Esophagus mucosa (tissue), 1 donor: Measurements from ENCODE around the gene DLL1. TPM values are rescaled to one million over a fixed set of nuclear protein-coding genes. Genes with fewer than 3 reads are reported as not detected.
A peak's percentile ranks its signal among the peaks of the same experiment; 100 is the strongest.

Source experiments
- ATAC-seq: fragments of 200-7000 bp; cut with Tn5 transposase; one replicate; pipeline ENCODE4 v1.9.1; 2020
- total RNA-seq: library from RNA; stranded (reverse); gene quantifications from one replicate; pipeline ENCODE4 v1.2.4, GENCODE V29; 2023
- donor health status: DM: yes; HTN: yes; CAD: no.

The DLL1 gene
- total RNA-seq, 1 donor from 2014 or later = 10.4 TPM

GRCh38 chr6:170294813-170295509 is 4.1 kb upstream of the DLL1 start:
- no peak for ATAC-seq

GRCh38 chr6:170294298-170294730 is 3.4 kb upstream of the DLL1 start:
- ATAC-seq = no peak

- ATAC-seq = no peak
These were observed 2.7 kb upstream of the DLL1 start for GRCh38 chr6:170293341-170294231.

- ATAC-seq = no peak
These were observed 1.7 kb upstream of the DLL1 start for GRCh38 chr6:170292407-170293158.

- ATAC-seq = no peak
These were observed 1.2 kb upstream of the DLL1 start for GRCh38 chr6:170292111-170292406.

- peak; percentile 31 for ATAC-seq
These were observed 613 bp upstream of the DLL1 start for GRCh38 chr6:170291271-170292110.

- no peak for ATAC-seq
These were observed 955 bp downstream of the DLL1 start for GRCh38 chr6:170289951-170290295.

GRCh38 chr6:170289180-170289931 is 1.5 kb downstream of the DLL1 start:
- peak; percentile 2 for ATAC-seq

GRCh38 chr6:170288852-170289179 is 2.1 kb downstream of the DLL1 start:
- no peak for ATAC-seq

GRCh38 chr6:170288091-170288631 is 2.7 kb downstream of the DLL1 start:
- ATAC-seq = no peak

- no peak for ATAC-seq
These were observed 3.5 kb downstream of the DLL1 start for GRCh38 chr6:170287371-170287876.

GRCh38 chr6:170286934-170287265 is 4.0 kb downstream of the DLL1 start:
- ATAC-seq = no peak

GRCh38 chr6:170286246-170286933 is 4.5 kb downstream of the DLL1 start:
- no peak for ATAC-seq

GRCh38 chr6:170285482-170285881 is 5.4 kb downstream of the DLL1 start:
- ATAC-seq = no peak

- no peak for ATAC-seq
These were observed 5.9 kb downstream of the DLL1 start for GRCh38 chr6:170284866-170285469.

GRCh38 chr6:170284126-170284773 is 6.6 kb downstream of the DLL1 start:
- ATAC-seq = no peak

- no peak for ATAC-seq
These were observed 7.4 kb downstream of the DLL1 start for GRCh38 chr6:170283212-170284081.

GRCh38 chr6:170282512-170283158 is 8.2 kb downstream of the DLL1 start:
- ATAC-seq = no peak
